CD4-positive, alpha-beta T cell treated with Interleukin-6 for 4 hours (primary cell): Measurements from ENCODE around the gene KRTAP4-1.
"Not testable (repeated sequence)": the region's sequence is repeated elsewhere in the genome, so short reads cannot be mapped to it uniquely, and the experiment has no call there.

Experiments
- DNase-seq: peaks from one replicate; pipeline ENCODE4 v3.0.0-alpha.2; 2020; ENCODE audit warnings: mixed read lengths

The KRTAP4-1 gene

DNA sequence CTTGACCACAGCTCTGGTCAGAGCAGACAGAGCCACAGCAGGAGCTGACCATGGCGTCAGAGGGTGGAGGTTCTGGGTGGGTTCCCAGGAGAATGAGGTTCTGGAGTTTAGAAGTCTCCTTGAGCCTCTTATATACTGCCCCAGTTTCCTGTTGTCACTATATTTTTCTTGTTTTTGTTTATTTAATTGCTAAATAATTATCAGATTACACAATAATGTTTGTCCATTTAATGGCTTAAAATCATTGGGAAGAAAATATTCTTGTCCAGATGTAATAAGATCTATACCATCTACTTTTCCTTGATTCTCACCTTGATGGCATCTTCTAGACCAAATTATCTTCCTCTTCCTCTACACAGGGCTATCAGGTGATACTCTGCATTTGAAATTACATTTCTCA is 16.6 kb downstream of the KRTAP4-1 start, which contains the start of gene KRTAP4-3:
Gene KRTAP4-3, minus strand, starts transcription at position 101 of the 400 bp plus-strand sequence. Its CDS starts 49 bp downstream, at position 52.
- no peak for DNase-seq

DNA sequence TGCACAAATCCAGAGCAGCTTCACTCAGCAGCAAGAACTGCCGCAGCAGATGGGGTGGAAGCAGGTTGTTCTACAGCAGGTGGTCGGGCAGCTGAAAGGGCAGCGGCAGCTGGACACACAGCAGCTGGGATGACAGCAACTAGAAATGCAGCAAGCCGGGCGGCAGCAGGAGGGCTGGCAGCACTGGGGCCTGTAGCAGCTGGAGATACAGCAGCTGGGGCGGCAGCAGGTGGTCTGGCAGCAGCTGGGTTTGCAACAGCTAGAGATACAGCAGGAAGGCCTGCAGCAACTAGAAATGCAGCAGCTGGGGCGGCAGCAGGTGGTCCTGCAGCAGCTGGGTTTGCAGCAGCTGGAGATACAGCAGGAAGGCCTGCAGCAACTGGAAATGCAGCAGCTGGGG is 17.1 kb downstream of the KRTAP4-1 start:
- DNase-seq, result no peak

DNA sequence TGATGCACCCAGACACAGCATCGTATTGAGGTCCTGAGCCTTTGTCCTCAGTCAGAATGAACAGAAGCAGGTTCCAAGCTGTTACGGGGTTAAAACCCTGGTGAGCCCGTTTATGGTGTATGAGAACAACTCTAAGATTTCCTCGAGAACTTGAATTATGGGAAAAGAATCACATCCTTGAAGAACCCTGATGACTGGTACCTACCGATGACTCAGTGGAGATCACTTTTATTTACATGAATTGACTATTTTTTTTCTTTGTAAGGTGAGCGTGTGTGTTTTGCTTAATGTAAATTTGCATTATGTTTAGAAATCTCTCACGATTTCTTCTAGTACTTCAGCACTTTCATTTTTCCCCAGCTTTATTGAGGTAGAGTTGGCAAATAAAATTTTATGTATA is 20.9 kb downstream of the KRTAP4-1 start:
- no peak for DNase-seq

DNA sequence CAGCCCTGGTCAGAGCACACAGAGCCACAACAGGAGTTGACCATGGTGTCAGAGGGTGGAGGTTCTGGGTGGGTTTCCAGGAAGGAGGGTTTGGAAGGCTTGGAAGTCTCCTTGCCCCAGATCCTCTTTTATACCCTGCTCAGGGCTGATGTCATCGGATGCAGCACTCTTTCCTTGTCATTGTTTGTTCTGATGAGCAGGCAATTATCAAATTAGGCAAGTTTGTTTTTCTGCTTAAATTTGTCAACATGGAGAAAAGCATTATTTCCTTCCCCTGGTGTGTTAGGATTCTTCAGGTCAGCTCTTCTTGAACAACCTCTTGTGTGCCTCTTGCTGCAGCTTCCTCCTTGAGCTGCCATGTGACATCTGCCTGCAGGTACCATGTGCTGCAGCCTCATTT is 24.1 kb downstream of the KRTAP4-1 start, which contains the start of gene KRTAP4-4:
Gene KRTAP4-4, minus strand, starts transcription at position 101 of the 400 bp plus-strand sequence. Its CDS starts 57 bp downstream, at position 44.
- no peak for DNase-seq

DNA sequence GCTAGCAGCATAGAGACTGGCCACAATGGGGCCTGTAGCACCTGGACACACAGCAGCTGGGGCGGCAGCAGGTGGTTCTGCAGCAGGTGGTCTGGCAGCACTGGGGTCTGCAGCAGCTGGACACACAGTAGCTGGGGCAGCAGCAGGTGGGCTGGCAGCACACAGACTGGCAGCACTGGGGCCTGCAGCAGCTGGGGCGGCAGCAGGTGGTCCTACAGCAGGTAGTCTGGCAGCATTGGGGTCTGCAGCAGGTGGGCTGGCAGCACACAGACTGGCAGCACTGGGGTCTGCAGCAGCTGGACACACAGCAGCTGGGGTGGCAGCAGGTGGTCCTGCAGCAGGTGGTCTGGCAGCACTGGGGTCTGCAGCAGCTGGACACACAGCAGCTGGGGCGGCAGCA is 24.5 kb downstream of the KRTAP4-1 start:
- not testable (repeated sequence) for DNase-seq

DNA sequence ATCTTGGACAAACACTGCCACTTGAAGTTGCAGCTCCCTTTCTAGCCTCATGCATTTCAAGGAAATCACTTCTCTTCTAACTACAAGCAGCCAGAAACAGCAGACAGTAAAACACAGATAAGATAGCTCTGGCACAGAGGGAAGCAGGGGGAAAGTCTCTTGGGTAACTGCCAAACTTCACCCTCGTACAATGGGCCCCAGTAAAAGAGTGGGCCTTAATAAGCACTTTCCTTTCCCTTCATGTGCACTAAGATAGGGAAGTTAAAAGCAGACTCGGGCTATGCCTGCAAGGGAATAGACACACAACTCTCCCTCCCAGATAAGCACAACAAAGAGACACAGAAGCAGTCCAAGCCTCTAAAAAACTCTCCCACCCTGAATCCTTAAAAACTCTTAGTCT is 30.9 kb downstream of the KRTAP4-1 start:
- no peak for DNase-seq

DNA sequence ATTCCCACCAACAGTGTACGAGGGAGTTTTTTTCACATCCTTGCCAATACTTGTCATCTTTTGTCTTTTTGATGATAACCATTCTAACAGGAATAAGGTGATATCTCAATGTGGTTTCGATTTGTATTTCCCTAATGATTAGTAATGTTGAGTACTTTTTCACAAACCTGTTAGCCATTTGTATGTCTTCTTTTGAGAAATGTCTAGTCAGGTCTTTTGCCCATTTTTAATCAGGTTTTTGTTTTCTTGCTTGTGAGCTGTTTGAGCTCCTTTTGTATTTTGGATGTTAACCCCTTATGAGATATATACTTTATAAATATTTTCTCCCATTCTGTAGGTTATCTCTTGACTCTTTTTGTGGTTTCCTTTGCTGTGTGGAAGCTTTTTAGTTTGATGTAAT is 33.2 kb downstream of the KRTAP4-1 start:
- no peak for DNase-seq

DNA sequence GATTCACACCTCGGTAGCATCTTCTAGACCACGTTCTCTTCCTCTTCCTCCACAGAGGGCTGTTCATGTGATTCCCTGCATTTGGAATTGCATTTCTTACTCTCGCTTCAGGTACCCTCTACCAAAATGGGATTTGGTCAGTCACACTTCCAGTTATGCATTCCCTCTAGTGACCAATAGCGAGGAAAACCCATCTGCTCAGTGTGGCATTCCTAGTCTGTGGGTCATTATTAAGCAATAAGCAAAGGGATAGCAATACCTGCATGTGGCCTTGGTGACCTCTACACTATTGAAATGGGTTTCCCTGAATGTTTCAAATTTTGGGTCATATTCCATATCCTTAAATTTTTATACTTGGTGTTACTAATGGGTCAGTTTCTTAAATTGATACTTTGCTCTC is 34.7 kb downstream of the KRTAP4-1 start:
- DNase-seq, result no peak

DNA sequence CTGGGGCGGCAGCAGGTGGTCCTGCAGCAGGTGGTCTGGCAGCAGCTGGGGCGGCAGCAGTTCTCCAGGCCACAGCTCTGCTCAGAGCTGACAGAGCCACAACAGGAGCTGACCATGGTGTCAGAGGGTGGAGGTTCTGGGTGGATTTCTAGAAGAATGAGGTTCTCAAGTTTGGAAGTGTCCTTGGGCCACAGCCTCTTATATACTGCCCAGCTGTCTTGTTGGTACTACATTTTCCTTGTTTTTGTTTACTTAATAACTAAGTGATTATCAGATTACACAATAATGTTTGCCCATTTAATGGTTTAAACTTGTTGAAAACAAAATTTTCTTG is 35.1 kb downstream of the KRTAP4-1 start, which contains the start of gene KRTAP4-5:
Gene KRTAP4-5, minus strand, starts transcription at position 174 of the 334 bp plus-strand sequence. Its CDS starts 58 bp downstream, at position 116.
- DNase-seq, result no peak

DNA sequence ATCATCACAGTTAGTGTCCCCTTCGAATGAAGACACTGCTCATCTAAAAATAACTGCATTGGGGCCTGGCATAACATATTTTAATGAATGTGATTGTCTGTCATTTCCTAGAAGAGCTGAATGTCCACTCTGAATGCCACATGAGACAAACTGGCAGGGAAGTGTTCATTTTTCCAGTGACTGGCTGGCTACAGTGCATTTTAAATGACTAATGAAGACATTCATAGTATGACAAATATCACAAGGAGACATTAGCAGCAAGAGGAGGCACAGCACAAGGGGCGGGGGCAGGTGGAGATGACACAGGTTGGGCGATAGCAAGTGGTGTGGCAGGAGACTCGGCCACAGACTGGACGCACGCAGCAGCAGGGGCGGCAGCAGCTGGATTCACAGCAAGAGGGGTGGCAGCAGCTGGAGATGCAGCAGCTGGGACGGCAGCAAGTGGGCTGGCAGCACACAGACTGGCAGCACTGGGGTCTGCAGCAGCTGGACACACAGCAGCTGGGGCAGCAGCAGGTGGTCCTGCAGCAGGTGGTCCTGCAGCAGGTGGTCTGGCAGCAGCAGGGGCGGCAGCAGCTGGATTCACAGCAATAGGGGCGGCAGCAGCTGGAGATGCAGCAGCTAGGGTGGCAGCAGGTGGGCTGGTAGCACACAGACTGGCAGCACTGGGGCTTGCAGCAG is 35.6 kb downstream of the KRTAP4-1 start:
- DNase-seq, result not testable (repeated sequence)

DNA sequence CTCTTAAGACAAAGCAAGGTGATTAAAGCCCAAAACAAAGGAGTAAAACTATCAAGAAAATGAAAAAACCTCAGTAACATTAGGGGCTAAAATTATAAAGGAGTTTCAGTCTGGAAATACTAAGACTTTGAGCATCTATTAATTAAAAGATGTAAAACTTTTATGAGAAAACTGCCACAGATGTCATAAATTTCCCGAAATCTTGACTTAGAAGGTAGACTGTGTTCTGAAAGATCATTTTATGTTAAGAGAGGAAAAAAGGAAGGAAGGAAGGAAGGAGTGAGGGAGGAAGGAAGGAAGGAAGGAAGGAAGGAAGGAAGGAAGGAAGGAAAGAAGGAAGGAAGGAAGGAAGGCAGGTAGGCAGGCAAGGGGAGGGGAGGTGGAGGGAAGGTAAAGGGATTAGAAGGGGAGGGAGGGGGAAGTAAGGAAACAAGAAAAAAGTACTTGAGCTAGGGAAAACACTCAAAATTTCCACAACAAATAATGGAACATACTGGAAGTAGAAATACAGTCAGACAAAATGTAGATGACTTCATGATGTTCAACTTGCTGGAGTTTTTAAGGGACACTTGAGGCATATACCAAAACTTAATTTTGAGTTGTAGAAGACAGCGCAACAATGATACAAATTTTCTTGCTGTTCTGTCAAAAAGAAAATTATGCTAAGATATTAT is 37.0 kb downstream of the KRTAP4-1 start:
- no peak for DNase-seq

DNA sequence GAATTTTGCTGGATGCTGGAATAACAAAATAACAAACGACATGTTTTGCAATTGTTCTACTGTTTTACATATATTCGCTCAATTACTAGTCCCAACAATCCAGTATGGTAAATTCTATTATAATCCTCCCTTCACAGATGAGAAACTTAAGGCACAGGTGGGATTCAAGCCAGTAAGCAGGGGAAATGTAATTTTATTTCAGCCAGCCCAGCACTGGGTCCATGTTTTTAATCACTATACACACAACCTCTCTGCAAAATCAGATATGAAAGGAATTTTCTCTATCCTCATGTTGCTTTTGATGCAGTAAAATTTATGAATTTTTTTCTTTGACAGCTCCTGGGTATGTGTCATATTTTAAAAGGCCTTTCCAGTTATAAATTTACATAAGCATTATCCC is 39.5 kb downstream of the KRTAP4-1 start:
- DNase-seq, result no peak

DNA sequence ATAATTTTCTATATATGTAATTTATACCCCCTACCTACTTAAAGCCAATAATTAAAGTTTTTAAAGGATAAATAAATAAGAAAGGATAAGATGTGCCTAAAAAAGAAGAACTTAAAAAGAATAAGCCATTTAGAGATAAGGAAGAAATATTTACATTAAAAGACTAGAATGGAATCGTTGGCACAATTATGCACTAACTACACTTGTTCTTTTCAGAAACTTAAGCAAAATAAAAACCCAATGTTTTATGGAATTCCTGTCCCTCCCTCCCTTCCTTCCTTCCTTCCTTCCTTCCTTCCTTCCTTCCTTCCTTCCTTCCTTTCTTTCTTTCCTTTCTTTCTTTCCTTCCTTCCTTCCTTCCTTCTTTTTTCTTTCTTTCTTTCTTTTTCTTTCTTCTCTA is 39.9 kb downstream of the KRTAP4-1 start:
- no peak for DNase-seq

DNA sequence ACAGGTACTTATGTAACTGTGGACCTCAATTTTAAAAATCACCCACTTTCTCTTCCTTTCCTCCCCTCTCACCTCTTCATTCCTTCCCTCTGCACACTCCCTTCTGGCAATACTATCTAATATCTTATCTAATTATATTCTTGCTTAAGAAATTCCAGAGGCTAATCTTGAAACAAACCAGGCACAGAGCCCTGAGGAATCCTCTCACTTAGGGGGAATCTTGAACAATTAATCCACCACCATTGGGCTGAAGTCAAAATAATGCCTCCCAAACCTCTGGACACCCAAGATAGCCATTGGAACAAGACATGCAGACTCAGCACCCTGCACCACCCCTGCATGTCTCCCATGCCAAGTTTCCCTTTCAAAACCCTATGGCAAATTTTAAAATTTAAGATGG is 43.4 kb downstream of the KRTAP4-1 start:
- DNase-seq, result no peak

DNA sequence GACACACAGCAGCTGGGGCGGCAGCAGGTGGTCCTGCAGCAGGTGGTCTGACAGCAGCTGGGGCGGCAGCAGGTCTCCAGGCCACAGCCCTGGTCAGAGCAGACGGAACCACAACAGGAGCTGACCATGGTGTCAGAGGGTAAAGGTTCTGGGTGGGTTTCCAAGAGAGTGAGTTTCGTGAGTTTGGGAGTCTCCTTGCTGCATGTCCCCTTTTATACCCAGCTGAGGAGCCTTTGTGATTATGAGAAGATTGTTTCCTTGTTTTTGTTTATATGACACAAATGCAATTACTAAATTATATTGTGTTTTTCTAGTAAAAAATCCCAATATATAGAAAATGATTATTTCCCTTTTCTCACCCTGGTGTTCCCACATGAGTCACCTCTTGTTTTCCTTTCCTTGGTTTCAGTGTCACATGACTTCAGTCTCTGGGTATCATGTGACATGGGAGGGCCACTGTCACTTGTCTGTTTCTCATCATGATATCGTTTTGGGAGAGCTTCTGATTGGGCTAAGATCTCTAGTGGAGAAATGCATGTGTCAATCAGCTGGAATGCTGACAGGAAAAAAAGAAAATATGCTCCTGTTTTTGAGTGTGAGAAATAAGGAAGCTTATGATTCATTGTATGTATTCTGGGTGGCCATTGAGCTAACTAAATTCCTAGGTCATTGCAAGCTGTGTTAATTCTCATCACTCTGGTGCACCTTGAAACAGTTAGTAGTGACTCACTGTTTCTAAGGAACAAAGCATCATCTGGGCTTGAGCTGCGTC is 44.2 kb downstream of the KRTAP4-1 start, which contains the start of gene KRTAP4-6:
Gene KRTAP4-6, minus strand, starts transcription at position 185 of the 772 bp plus-strand sequence. Its CDS starts 57 bp downstream, at position 128.
- no peak for DNase-seq

DNA sequence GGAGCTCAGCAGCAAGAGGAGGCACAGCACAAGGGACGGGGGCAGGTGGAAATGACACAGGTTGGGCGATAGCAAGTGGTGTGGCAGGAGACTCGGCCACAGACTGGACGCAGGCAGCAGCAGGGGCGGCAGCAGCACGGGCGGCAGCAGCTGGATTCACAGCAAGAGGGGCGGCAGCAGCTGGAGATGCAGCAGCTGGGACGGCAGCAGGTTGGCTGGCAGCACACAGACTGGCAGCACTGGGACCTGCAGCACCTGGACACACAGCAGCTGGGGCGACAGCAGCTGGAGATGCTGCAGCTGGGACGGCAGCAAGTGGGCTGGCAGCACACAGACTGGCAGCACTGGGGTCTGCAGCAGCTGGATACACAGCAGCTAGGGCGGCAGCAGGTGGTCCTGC is 44.8 kb downstream of the KRTAP4-1 start:
- not testable (repeated sequence) for DNase-seq
